Adrenal gland (tissue), 12 donors: Measurements from ENCODE around the gene NRAP. TPM values are rescaled to one million over a fixed set of nuclear protein-coding genes. Genes with fewer than 3 reads are reported as not detected.

Experiments
- DNase-seq, 7 donors: peaks; one replicate each; pipeline ENCODE4 v3.0.0-alpha.2; 2019 to 2020
- H3K27ac ChIP-seq, 5 donors: fragments of 200-600 bp; sonication (generic) in 4 of 5; 1 replicate in 3 of 5; 2 replicates in 2 of 5; pipeline versions ENCODE4 v1.5.1 to v1.8.0; 2016 to 2020; ENCODE audit warnings: mild to moderate bottlenecking in 1 of 5
- H3K27me3 ChIP-seq: fragments of 200-600 bp; 2 replicates; pipeline ENCODE4 v1.8.0; 2021
- H3K36me3 ChIP-seq, 2 donors: fragments of 200-600 bp; replicated peaks in 1 of 2; 1 replicate in 1 of 2; 2 replicates in 1 of 2; pipeline versions ENCODE4 v1.5.1 to v1.8.0; 2018 to 2022
- H3K4me1 ChIP-seq, 2 donors: fragments of 200-600 bp; replicated peaks in 1 of 2; 1 replicate in 1 of 2; 2 replicates in 1 of 2; pipeline versions ENCODE4 v1.5.1 to v1.8.0; 2018 to 2021
- H3K4me3 ChIP-seq, 4 donors: fragments of 200-600 bp; sonication (generic) in 3 of 4; one replicate each; pipeline ENCODE4 v1.5.1; 2016 to 2018
- H3K9me3 ChIP-seq, 3 donors: fragments of 200-600 bp; sonication (generic) in 1 of 3; replicated peaks in 1 of 3; 1 replicate in 2 of 3; 2 replicates in 1 of 3; pipeline versions ENCODE4 v1.5.1 to v1.8.0; 2016 to 2021
- CTCF ChIP-seq, 6 experiments: fragments of 450-650 bp in 4 of 6; fragments of 200-600 bp in 2 of 6; sonication (generic) in 1 of 6; IDR thresholded peaks; 1 replicate in 5 of 6; 2 replicates in 1 of 6; pipeline versions ENCODE4 v1.5.1 to v1.8.0; 2016 to 2021; ENCODE audit warnings: antibody characterized with exemption in 6 of 6, mild to moderate bottlenecking in 2 of 6, moderate library complexity in 1 of 6
- POLR2A ChIP-seq, 2 donors: fragments of 450-650 bp; IDR thresholded peaks; one replicate each; pipeline ENCODE4 v1.6.1; 2017; ENCODE audit warnings: antibody characterized with exemption in 2 of 2, mild to moderate bottlenecking in 2 of 2, moderate library complexity in 1 of 2
- WGBS, 4 donors: extraction: QIAGEN DNeasy Blood & Tissue Kit in 2 of 4; methylation state at CpG; one replicate each; pipeline versions ENCODE4 v1.1.5 to v1.1.7; 2013 to 2017; 5-methylcytosine and 5-hydroxymethylcytosine counted together
- intact Hi-C, 2 donors: fragments of 100-400 bp; cut with DNase I; formaldehyde crosslinking; loops; one replicate each; pipeline versions ENCODE4 v1.14.1 to v1.15.0; 2022 to 2023
- polyA plus RNA-seq, 3 donors: library from polyadenylated mRNA; stranded (reverse); fragments of 200-250 nt in 2 of 3; fragments of 350-450 nt in 1 of 3; fragmentation: Illumina TruSeq in 1 of 3; extraction: RNeasy Lipid Tissue Mini Kit (QIAGEN cat#74804) in 1 of 3; gene quantifications; one replicate each; pipeline ENCODE4 v1.2.3, GENCODE V29; 2013 to 2014
- total RNA-seq, 9 donors: library from RNA; depleted of rRNA in 4 of 9; stranded (reverse); fragments of >200 nt in 4 of 9; fragments of 120-200 nt in 1 of 9; fragmentation: NEBNext Ultra II Directional in 1 of 9; extraction: Animal tissue kit (Norgen Biotek cat#: 25700) in 1 of 9; gene quantifications; one replicate each; pipeline versions ENCODE4 v1.1.0 to v1.2.4, GENCODE V29; 2013 to 2023
- donor health status: healthy with polysubstance abuse.
- donor health status: Bipolar disorder and iron deficiency.
- donor health status: DM: yes; HTN: yes; CAD: no.
- donor health status: DM: no; HTN: no; CAD: no.
- donor health status: DM: no; HTN: no; CAD: no.
- donor health status: DM: yes; HTN: yes; CAD: no.

NRAP gene
- total and polyA plus RNA-seq, 12 donors, result 0.03 to 2.0 (median 0.09) TPM; not detected in 8

DNA sequence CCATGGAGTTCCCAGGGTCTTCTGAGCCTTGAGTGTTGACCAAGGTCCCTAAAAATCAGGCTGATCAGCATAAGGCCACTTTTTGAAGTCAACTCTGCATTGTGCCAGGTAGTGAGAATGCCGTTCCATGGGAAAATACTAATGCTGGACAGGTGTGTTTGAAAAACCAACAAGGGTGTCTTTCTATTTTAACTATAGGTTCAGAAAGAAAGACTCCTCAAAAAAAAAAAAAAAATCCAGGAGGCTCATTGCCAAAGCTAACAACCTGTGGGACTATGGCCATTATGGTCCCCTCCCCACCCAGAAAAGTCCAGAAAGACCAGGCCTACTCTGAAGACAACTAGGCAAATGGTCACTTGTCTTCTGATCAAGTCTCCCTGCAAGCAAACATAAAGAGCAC lies 44.4 kb downstream of the NRAP start:
- no peak for TF ChIP-seq POLR2A (IDR thresholded peaks at IDR 0.05)
- intact Hi-C loops, result no loop called here
- WGBS, 4 donors, result 90 to 94% (median 93%) methylated on average over 1 of the region's 1 CpG

GRCh38 chr10:113618338-113618737 lies 45.5 kb downstream of the NRAP start:
- no peak for TF ChIP-seq POLR2A (IDR thresholded peaks at IDR 0.05)
- no peak for TF ChIP-seq CTCF (IDR thresholded peaks at IDR 0.05)
- H3K4me3 ChIP-seq, result no peak overlapping the region
- WGBS, 4 donors, result 72 to 80% (median 74%) methylated on average over 6 to 7 of the region's 7 CpGs
- H3K4me1 ChIP-seq, result no peaks in the 10 kb centered on the region
- no peak for DNase-seq
- peaks cover 23% of the 10 kb centered on the region for H3K27me3 ChIP-seq
- no peak overlapping the region for H3K27ac ChIP-seq
- H3K36me3 ChIP-seq, result no peaks in the 10 kb centered on the region
- H3K9me3 ChIP-seq, result no peaks in the 10 kb centered on the region
- intact Hi-C loops, result no loop called here

More for the DNA sequence above, 44.4 kb downstream of the NRAP start:
- no peaks in the 10 kb centered on the region for H3K4me1 ChIP-seq
- H3K27me3 ChIP-seq, result peaks cover 23% of the 10 kb centered on the region
- H3K9me3 ChIP-seq, result no peaks in the 10 kb centered on the region
- H3K4me3 ChIP-seq, result no peak overlapping the region
- DNase-seq, result no peak
- no peaks in the 10 kb centered on the region for H3K36me3 ChIP-seq
- H3K27ac ChIP-seq, result no peak overlapping the region

DNA sequence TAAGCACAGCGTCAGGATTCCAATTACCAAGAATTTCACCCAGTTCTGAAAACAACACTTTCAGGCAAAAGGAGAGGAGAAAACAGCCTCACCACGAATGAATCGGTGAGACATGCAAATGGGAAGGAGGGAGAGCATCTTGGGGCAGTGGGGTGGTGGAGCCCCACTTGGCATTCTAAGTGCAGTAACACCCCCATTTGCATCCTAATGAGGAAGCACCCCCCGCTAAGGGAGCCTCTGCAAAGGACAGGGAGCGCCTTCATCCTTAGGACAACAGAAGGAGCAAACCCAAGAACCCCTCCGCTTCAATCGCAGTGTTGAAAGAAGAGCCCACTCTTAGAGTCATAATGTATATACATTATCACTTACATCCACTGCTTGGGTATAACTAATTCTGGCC lies 46.8 kb downstream of the NRAP start:
- WGBS, 4 donors, result 19 to 24% (median 21%) methylated on average over 7 of the region's 7 CpGs
- Histone ChIP-seq H3K27ac (no peak overlapping the region), H3K9me3 (no peaks in the 10 kb centered on the region), H3K27me3 (peaks cover 18% of the 10 kb centered on the region), H3K4me1 (no peaks in the 10 kb centered on the region), H3K4me3 (no peak overlapping the region), H3K36me3 (no peaks in the 10 kb centered on the region)
- no peak for TF ChIP-seq POLR2A (IDR thresholded peaks at IDR 0.05)
- no peak for TF ChIP-seq CTCF (IDR thresholded peaks at IDR 0.05)
- DNase-seq, result no peak
- intact Hi-C loops, result no loop called here

DNA sequence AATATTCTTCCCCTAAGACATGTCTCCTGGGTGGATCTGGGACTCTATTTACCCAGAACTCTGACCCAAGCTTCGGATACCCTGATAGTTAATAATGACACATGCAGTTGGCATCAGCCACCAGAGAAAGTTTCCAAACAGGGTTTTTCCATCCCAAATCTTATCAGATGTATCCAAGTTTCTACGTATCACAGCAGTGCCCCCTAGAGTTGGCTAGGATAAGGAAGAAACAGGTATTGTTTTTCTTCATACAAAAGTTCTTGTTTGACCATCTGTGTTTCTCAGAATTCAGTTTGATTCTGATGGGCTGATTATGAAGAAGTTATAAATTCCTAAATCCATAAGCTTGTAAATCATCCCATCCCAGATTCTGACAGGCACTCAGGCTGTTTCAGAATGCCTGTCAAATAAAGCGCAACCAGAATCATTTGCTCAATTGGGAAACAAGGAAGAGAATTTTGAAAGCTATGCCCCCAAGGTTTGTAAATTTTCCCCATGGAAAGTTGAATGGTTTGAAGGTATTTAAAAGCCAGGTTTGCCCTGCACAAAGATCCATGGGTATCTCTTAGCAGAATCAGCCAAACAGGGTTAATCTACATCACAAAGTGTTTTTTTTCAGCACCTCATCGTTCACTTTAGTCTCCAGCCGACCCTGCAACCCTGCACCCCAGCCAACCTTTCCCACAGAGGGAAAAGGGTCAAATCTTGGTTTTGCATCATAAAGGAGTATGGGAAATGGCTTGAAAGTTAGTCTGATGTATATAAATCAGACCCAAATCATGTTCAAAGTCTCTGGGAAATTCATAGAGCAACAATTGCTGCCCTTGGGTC lies 47.4 kb downstream of the NRAP start:
- H3K27ac ChIP-seq, result no peak overlapping the region
- H3K36me3 ChIP-seq, result no peaks in the 10 kb centered on the region
- WGBS, 4 donors, result 18 to 21% (median 19%) methylated on average over 5 of the region's 5 CpGs
- intact Hi-C loops, result no loop called here
- H3K4me1 ChIP-seq, result no peaks in the 10 kb centered on the region
- no peaks in the 10 kb centered on the region for H3K9me3 ChIP-seq
- DNase-seq, result peak in 3 of 7 donors; percentile 13 to 26 (median 20)
- TF ChIP-seq POLR2A (IDR thresholded peaks at IDR 0.05) (no peak), CTCF (IDR thresholded peaks at IDR 0.05) (peak in 3 of 6 experiments; percentile 16 to 27 (median 17))
- H3K4me3 ChIP-seq, result no peak overlapping the region
- H3K27me3 ChIP-seq, result peaks cover 18% of the 10 kb centered on the region
